Epithelial cell of esophagus (primary cell): Measurements from ENCODE around the gene SDSL.
A peak's percentile ranks its signal among the peaks of the same experiment; 100 is the strongest.

ENCODE experiments used
- DNase-seq: peaks from one replicate; pipeline ENCODE4 v3.0.0; 2010; ENCODE audit warnings: low read depth
- H3K4me3 ChIP-seq: 2 replicates; pipeline ENCODE4 v1.5.1; 2011; ENCODE audit warnings: mild to moderate bottlenecking, low read length, control low read depth
- CTCF ChIP-seq: IDR thresholded peaks from 2 replicates; pipeline ENCODE4 v1.5.1; 2011; ENCODE audit warnings: low read depth, mild to moderate bottlenecking, low read length, control low read depth, inconsistent platforms; ENCODE audit not compliant: insufficient read depth; ENCODE audit errors: missing control alignments

The SDSL gene

GRCh38 chr12:113462998-113463745 lies 41.0 kb downstream of the SDSL start:
- H3K4me3 ChIP-seq = no peak overlapping the region
- DNase-seq = no peak
- TF ChIP-seq CTCF = no peak

GRCh38 chr12:113463746-113464451 lies 41.7 kb downstream of the SDSL start:
- DNase-seq = no peak
- H3K4me3 ChIP-seq = no peak overlapping the region
- TF ChIP-seq CTCF = no peak

GRCh38 chr12:113464452-113464775 lies 42.2 kb downstream of the SDSL start:
- no peak for DNase-seq
- TF ChIP-seq CTCF = no peak
- H3K4me3 ChIP-seq = no peak overlapping the region

- H3K4me3 ChIP-seq = no peak overlapping the region
- DNase-seq = no peak
- no peak for TF ChIP-seq CTCF
Observed at GRCh38 chr12:113464852-113465719, 42.9 kb downstream of the SDSL start.

GRCh38 chr12:113465808-113466453 lies 43.8 kb downstream of the SDSL start:
- no peak for TF ChIP-seq CTCF

GRCh38 chr12:113466454-113467141 lies 44.4 kb downstream of the SDSL start:
- peak overlapping the region; percentile 61 for H3K4me3 ChIP-seq
- no peak for DNase-seq
- TF ChIP-seq CTCF = no peak

More at GRCh38 chr12:113465808-113466453, 43.8 kb downstream of the SDSL start:
- no peak for DNase-seq
- H3K4me3 ChIP-seq = no peak overlapping the region
